GM21447 (cell line): Measurements from ENCODE around the gene RIBC1.
"Not testable (repeated sequence)": the region's sequence is repeated elsewhere in the genome, so short reads cannot be mapped to it uniquely, and the experiment has no call there.

Experiments
- ATAC-seq: cut with Tn5 transposase; IDR thresholded peaks from one replicate; pipeline ENCODE4 v1.9.1; 2021; ENCODE audit not compliant: unreplicated experiment

Gene RIBC1

GRCh38 chrX:53433651-53434639, 11.3 kb downstream of the RIBC1 start, which contains the start of gene HSD17B10:
Gene HSD17B10 (minus strand): TSS chrX:53434370. CDS start chrX:53434345, 25 bp downstream.
- peak; percentile 94 for ATAC-seq

DNA sequence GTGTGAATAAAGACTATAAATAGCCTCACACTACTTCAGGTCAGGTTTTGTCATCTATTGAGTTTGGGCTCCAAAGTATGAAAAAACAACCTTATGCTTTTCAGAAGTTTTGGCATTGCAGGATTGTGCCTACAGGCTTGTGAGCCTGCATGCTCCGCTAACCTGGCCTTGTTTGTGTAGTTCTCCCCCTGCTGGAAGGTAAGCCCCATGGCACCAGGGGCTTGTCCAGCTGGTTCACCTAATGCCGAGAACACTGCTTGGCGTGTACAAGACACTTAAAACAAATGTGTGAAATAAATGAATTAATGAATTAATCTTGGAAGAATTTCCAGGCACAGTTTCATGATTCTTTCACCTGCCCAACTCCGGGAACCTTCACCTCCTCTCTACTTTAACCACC, 13.3 kb downstream of the RIBC1 start:
- no peak for ATAC-seq

DNA sequence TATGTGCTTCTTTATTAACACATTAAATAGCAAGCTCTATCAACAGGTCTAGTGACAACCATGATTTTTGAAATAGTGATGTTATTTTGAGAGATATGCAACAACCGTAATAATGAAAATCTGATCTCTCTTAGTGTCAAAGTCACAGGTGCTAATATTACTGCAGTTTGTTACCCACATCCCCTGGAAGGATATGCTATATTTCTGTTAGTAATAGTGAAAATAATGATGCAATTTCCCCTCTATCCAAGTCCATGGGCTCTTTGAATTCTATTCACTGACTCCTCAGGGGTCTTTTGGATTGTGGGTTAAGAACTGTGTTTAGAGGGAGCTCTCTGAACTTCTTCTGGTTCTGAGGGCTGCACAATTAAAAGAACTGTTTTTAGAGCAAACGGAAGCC, 14.5 kb downstream of the RIBC1 start:
- ATAC-seq, result no peak

DNA sequence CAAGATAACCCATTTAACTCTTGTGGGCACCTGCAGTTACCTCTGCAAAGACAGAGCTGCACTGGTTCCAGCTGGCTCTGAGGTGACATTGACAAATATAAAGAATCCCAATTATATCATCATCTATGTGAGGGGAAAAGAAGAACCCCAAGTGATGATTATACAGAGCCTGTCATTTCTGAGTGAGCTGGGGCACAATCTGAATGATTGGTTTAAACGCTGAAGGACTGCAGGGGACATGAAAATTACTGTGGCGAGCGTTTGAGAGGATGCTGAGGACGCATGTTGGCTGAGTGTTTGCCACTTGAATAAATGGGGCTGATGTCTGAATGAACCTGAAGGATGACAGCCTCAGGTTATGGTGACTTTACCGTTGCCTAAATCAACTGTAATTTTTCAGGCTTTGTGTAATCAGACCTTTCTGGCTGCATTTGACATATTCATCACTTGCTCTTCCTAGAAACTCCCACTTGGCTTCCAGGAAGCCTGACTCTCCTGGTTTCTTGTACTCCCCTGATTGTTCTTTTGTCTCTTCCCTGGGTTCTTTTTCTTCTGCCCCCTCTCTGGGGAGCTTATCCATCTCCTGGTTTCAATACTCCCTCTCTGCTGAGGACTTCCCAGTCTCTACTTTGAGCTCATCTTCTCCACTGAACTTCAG, 15.6 kb downstream of the RIBC1 start:
- no peak for ATAC-seq

GRCh38 chrX:53438832-53439230, 16.2 kb downstream of the RIBC1 start:
- no peak for ATAC-seq

- ATAC-seq, result no peak
Measured at GRCh38 chrX:53440101-53440500, 17.4 kb downstream of the RIBC1 start.

DNA sequence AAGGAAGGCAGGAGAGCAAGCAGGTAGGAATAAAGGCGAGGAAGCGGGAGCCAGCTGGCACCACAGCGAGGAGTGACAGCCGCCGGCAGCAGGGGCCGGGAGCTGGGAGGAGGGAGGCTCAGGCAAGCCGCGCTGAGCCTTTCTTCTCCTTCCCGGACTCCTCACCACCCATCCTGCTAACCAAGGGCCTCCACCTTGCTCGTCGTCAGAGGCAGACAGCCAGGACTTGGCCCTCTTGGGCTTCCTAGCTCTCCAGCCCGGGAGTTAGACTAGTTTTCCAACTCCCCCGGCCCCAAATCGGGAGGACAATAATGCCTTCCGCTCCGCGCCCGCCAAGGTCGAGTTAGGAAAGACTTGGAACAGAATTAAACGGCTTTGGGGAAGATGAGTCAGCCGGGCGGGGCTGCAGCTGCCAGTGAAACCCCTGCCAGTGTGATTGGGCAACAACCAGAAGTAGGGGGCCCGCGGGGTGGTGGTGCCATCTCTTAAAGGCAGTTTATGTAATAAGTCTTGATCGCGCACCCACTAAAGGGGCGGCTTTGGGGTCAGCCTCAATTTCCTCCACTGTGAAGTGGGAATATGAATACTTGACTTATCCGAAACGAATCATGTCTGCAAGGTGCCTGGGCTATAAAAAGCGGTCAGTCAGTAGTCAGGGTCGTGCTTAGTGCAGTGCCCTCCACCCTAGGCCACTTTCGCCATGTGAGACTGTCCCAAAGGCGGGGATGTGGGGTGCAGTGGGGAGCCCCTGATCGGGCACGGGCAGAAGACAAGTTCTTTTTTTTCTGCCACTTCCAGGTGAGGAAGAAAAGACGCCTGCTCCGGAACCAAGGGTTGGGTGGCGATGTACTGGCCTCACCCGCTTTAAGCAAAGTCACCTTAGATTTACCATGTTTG, 18.2 kb downstream of the RIBC1 start:
- ATAC-seq, result no peak

DNA sequence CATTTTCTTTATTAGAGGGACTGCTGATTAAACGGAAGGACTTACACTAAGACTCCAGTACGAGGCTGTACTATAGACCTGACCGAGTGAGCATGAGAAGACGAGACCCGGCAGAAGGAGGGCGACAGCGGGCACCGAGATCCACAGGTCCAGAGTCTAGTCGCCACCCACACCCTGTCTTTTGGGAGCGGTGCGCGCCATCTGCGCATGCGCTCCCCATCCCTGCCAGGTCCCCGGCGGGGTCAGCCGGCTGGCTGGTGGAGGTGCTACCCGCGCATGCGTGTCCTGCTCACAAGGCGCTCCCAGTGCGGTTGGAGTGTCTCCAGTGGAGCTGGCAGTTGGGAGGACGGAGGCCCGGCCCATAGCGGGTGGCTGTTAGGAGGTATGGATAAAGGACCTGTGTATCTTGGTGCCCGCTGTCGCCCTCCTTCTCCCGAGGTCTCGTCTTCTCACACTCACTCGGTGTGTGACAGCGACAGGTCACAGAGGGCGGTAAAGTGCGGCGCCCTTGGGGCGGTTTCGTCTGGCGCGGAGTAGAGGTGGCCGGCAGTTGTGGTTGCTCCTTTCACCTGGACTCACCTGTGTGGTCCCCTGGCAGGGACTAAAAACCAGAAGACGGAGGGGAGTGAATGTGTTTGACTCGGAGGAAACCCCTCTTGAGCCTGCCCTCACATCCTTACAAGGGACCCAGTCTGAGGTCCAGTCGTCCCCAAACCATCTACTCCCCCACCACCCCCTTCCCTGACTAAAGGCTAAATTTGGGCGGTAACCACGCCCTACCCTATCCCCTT, 19.1 kb downstream of the RIBC1 start:
- peak; percentile 71 for ATAC-seq

GRCh38 chrX:53442322-53442631, 19.6 kb downstream of the RIBC1 start:
- no peak for ATAC-seq

GRCh38 chrX:53445977-53446376, 23.3 kb downstream of the RIBC1 start:
- ATAC-seq, result no peak

GRCh38 chrX:53447441-53447840, 24.8 kb downstream of the RIBC1 start:
- ATAC-seq, result no peak

DNA sequence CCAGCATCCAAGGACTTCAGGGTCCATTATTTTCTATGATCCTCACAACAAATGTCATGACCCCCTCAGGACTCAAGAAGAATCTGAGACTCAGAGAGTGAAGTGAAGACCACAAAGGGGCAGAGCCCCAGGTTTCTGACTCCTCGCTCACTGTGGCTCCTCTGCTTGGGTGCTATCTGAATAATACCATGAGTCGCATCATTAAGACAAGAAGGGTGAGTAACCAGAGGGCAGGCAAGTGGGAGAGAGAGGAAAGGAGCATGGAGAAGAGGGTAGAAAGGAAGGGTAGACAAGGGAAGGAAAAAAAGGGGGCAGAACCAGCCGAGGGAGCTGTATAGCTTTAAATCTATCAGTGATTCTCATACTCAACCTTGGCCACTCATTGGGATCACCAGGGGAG, 27.0 kb downstream of the RIBC1 start:
- no peak for ATAC-seq

- ATAC-seq, result no peak
Measured at GRCh38 chrX:53452812-53453211, 30.1 kb downstream of the RIBC1 start.

DNA sequence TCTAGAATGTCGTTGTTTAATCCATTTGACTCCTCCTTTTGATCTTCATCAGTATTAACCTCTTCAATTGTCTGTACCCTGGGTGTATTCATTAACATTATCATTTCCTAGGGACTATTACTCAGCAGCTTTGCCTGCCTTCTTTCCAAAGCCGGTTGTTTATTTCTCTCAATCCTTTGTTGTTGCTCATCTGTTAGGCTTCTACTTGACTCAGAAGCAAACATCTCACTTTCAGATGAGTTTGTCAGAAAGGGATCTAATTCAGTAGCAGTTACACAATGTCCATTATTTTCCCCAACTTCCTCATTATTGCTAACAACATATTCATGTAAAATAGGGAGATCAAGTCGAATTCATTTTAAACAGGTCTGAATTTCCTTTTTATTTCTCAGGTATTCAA, 33.6 kb downstream of the RIBC1 start:
- no peak for ATAC-seq

DNA sequence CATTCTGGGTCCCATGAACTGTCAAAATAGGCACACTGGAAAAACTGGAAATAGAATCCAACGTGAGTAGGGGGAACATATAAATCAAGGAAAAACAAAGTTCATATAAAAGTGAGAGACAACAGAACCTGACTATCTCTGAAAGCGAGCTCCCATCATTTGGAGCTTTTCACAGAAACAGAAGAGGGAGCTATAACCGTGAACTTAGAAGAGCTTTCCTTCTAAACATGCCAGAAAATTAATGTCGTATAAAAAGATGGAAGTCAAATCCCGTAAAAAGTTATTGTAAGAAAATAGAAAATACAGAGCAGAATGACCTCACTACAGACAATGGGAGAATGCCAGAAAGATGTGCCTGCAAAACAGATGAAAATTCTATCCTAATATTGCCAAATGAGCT, 35.4 kb downstream of the RIBC1 start:
- no peak for ATAC-seq

DNA sequence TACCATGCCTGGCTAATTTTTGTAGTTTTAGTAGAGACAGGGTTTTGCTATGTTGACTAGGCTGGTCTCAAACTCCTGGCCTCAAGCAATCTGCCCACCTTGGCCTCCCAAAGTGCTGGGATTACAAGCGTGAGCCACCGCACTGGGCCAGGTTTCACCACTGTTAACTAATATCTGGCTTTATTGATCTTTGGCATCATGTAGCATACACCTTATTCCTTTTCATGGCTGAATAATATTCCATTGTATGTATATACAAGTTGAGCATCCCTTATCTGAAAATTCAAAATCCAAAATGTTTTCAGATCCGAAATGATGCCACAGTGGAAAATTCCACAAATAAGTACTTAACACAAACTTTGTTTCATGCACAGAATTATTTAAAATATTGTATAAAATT, 46.0 kb downstream of the RIBC1 start:
- ATAC-seq, result not testable (repeated sequence)

GRCh38 chrX:53471346-53471745, 48.7 kb downstream of the RIBC1 start:
- ATAC-seq, result no peak

- ATAC-seq, result no peak
Measured at GRCh38 chrX:53474707-53475106, 52.0 kb downstream of the RIBC1 start.

DNA sequence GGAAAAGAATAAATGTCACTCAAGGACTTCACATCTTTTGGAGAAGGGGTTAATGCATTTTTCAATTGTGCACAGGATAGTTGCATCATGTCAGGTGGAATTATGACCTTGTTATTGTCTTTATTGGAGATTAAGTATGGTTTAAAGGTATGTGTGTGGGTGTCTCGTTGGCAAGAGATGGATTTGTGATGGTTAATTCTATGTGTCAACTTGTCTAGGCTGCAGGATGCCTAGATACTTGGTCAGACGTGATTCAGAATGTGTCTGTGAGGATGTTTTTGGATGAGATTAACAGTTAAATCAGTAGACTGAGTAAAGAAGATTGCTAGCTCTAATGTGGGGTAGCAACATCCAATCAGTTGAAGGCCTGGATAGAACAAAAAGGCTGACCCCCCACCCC, 53.7 kb downstream of the RIBC1 start:
- no peak for ATAC-seq

GRCh38 chrX:53479301-53479700, 56.6 kb downstream of the RIBC1 start:
- ATAC-seq, result no peak
